IPS-20b (cell line): ENCODE data around the gene ZBTB8A.
"Not testable (repeated sequence)": the region's sequence is repeated elsewhere in the genome, so short reads cannot be mapped to it uniquely, and the experiment has no call there.

Experiments
- H3K27ac ChIP-seq: one replicate; pipeline ENCODE4 v1.5.1; 2013; ENCODE audit warnings: low read length
- H3K27me3 ChIP-seq: 2 replicates; pipeline ENCODE4 v1.6.1; 2013; ENCODE audit warnings: mild to moderate bottlenecking, low read length, inconsistent platforms; ENCODE audit not compliant: insufficient read depth
- H3K36me3 ChIP-seq: 2 replicates; pipeline ENCODE4 v1.6.1; 2013; ENCODE audit warnings: low read depth, mild to moderate bottlenecking, inconsistent platforms, low read length, moderate library complexity; ENCODE audit not compliant: insufficient read depth
- H3K4me1 ChIP-seq: 2 replicates; pipeline ENCODE4 v1.6.1; 2013; ENCODE audit warnings: mild to moderate bottlenecking, control low read depth, inconsistent platforms, low read length, moderate library complexity; ENCODE audit not compliant: insufficient read depth
- H3K4me3 ChIP-seq: 2 replicates; pipeline ENCODE4 v1.5.1; 2013; ENCODE audit warnings: mild to moderate bottlenecking, low read length, inconsistent platforms
- H3K9ac ChIP-seq: 2 replicates; pipeline ENCODE4 v1.6.1; 2013; ENCODE audit warnings: low read depth, mild to moderate bottlenecking, inconsistent platforms, low read length, moderate library complexity
- H3K9me3 ChIP-seq: 2 replicates; pipeline ENCODE4 v1.6.1; 2013; ENCODE audit warnings: mild to moderate bottlenecking, low read depth, low read length, inconsistent platforms; ENCODE audit not compliant: insufficient read depth

ZBTB8A gene

DNA sequence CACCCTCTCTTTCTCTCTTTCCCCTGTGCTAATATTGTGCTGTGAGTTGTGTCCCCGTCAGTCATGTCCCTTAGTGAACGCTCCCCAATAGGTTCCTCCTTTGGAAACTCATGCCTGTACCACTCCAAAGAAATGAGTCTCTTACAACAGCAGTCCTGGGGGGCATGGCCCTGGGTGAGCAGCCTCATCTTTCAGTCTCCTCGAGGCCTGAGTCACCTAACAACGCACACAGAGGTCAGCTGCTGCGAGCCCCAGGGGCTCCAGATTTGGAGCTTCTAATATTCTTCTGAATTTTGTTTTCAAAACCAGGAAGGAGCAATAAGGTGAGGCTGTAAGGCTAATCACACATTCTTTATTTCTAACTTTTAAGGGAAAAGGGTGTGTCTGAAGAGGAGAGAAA, 30.5 kb upstream of the ZBTB8A start:
- Histone ChIP-seq H3K36me3 (no peaks in the 10 kb centered on the region), H3K9me3 (no peaks in the 10 kb centered on the region), H3K27ac (no peak overlapping the region), H3K27me3 (no peaks in the 10 kb centered on the region), H3K4me1 (no peaks in the 10 kb centered on the region), H3K9ac (no peak overlapping the region), H3K4me3 (no peak overlapping the region)

- no peaks in the 10 kb centered on the region for H3K4me1 ChIP-seq
- no peaks in the 10 kb centered on the region for H3K9me3 ChIP-seq
- H3K4me3 ChIP-seq, result no peak overlapping the region
- no peaks in the 10 kb centered on the region for H3K36me3 ChIP-seq
- no peak overlapping the region for H3K9ac ChIP-seq
- no peaks in the 10 kb centered on the region for H3K27me3 ChIP-seq
- no peak overlapping the region for H3K27ac ChIP-seq
Observed at GRCh38 chr1:32509939-32510338, 29.3 kb upstream of the ZBTB8A start.

GRCh38 chr1:32516402-32516801, 22.8 kb upstream of the ZBTB8A start:
- Histone ChIP-seq H3K9me3 (no peaks in the 10 kb centered on the region), H3K4me1 (no peaks in the 10 kb centered on the region), H3K27ac (no peak overlapping the region), H3K36me3 (no peaks in the 10 kb centered on the region), H3K27me3 (no peaks in the 10 kb centered on the region), H3K9ac (no peak overlapping the region), H3K4me3 (no peak overlapping the region)

GRCh38 chr1:32518976-32519375, 20.3 kb upstream of the ZBTB8A start:
- Histone ChIP-seq H3K36me3 (no peaks in the 10 kb centered on the region), H3K9ac (no peak overlapping the region), H3K27ac (no peak overlapping the region), H3K4me3 (no peak overlapping the region), H3K27me3 (no peaks in the 10 kb centered on the region), H3K4me1 (no peaks in the 10 kb centered on the region), H3K9me3 (no peaks in the 10 kb centered on the region)

DNA sequence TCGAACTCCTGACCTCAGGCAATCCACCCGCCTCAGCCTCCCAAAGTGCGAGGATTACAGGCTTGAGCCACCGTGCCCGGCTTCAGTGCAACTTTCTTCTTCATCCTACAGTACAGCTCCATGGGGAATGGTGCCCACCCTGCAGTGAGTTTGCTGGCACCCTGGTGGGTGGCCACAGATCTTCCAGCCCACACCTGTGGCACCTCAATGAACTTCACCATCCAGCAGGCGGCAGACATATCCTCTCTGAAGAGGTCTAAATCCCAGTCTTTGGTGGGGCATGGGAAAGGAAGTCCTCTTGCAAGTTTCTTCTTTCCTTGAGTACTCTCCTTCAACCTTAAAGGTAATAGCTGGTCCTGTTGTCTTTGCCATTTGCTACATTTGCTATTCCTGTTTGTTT, 18.1 kb upstream of the ZBTB8A start:
- no peaks in the 10 kb centered on the region for H3K4me1 ChIP-seq
- no peaks in the 10 kb centered on the region for H3K27me3 ChIP-seq
- no peaks in the 10 kb centered on the region for H3K9me3 ChIP-seq
- no peak overlapping the region for H3K9ac ChIP-seq
- H3K36me3 ChIP-seq, result no peaks in the 10 kb centered on the region
- H3K27ac ChIP-seq, result no peak overlapping the region
- H3K4me3 ChIP-seq, result no peak overlapping the region; the same call in 1 of the 2 replicates

DNA sequence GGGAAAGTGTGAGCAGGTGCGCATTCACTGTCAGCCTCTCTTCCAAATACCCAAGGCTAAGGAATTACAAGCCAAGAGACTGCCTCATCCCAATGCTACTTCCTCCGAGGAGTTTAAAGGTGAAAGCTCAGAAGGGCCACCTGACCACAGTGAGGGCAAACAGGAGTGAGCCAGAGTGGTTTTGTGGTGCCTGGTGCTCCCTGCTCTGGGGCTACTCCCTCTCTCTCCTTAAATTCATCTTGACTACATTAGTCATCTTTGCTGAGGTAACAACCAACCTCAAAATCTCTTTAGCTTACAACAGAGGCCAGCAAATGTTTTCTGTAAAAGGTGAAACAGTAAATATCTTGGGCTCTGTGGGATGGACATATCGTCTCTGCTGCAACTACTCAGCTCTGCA, 14.2 kb upstream of the ZBTB8A start:
- H3K4me3 ChIP-seq, result no peak overlapping the region
- H3K27ac ChIP-seq, result no peak overlapping the region
- H3K9ac ChIP-seq, result no peak overlapping the region
- no peaks in the 10 kb centered on the region for H3K4me1 ChIP-seq
- no peaks in the 10 kb centered on the region for H3K27me3 ChIP-seq
- no peaks in the 10 kb centered on the region for H3K36me3 ChIP-seq
- no peaks in the 10 kb centered on the region for H3K9me3 ChIP-seq

DNA sequence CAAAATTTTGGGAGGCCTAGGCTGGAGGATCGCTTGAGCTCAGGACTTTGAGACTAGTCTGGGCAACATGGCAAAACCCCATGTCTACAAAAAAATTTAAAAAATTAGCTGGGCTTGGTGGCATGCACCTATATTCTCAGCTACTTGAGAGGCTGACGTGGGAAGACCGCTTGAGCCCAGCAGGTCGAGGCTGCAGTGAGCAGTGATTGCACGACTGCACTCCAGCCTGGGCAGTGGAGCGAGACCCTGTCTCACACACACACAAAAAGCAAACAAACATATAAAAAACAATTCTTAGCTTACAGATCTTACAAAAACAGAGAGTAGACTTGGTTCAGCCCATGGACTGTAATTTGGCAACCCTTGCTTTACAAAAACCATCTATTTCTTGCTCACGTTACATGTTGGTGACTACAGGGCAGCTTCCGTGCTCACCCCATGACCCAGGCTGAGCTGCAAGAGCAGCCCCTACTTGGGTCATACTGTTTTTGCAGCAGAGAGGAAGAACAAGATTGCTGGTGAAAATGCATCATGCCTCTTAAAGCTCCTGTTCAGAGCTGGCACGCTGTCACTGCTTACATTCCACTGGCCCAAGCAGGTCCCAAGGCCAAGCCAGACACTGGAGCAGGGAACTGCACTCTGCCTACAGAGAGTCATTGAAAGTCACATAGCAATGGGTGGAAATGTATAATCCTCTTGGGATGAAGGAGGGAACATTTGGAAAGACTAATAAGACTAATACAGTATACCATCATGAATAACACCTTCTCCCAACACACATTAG, 13.4 kb upstream of the ZBTB8A start:
- Histone ChIP-seq H3K9me3 (no peaks in the 10 kb centered on the region), H3K4me3 (no peak overlapping the region), H3K27me3 (no peaks in the 10 kb centered on the region), H3K9ac (no peak overlapping the region), H3K27ac (no peak overlapping the region), H3K36me3 (no peaks in the 10 kb centered on the region), H3K4me1 (no peaks in the 10 kb centered on the region)

- H3K9me3 ChIP-seq, H3K36me3 ChIP-seq, H3K27me3 ChIP-seq, H3K27ac ChIP-seq, H3K9ac ChIP-seq, H3K4me1 ChIP-seq, H3K4me3 ChIP-seq: not testable (repeated sequence)
Observed at GRCh38 chr1:32528550-32528949, 10.7 kb upstream of the ZBTB8A start.

GRCh38 chr1:32533792-32534327, 5.4 kb upstream of the ZBTB8A start:
- no peak overlapping the region for H3K27ac ChIP-seq
- no peaks in the 10 kb centered on the region for H3K4me1 ChIP-seq
- peaks cover 7% of the 10 kb centered on the region for H3K27me3 ChIP-seq

DNA sequence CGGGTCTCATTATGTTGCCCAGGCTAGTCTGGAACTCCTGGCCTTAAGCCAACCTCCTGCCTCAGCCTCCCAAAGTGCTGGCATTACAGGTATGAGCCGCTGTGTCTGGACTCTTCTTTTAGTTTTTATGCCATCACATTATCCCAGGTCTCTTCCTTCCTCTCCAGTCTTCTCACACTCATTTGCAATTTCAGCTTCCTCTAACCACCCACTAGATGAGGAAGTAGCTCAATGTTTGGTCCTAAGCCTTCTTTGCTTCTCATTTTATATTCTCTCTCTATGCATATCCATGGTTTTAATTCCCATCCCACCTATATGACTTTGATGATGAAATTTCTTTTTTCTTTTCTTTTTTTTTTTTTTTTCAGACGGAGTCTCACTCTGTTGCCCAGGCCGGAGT, 3.1 kb upstream of the ZBTB8A start:
- no peaks in the 10 kb centered on the region for H3K9me3 ChIP-seq
- peaks cover 6% of the 10 kb centered on the region for H3K4me1 ChIP-seq
- peaks cover 16% of the 10 kb centered on the region for H3K27me3 ChIP-seq
- H3K27ac ChIP-seq, result no peak overlapping the region
- H3K4me3 ChIP-seq, result no peak overlapping the region
- H3K36me3 ChIP-seq, result no peaks in the 10 kb centered on the region
- no peak overlapping the region for H3K9ac ChIP-seq

More at GRCh38 chr1:32533792-32534327, 5.4 kb upstream of the ZBTB8A start:
- no peaks in the 10 kb centered on the region for H3K9me3 ChIP-seq
- H3K9ac ChIP-seq, result no peak overlapping the region
- H3K4me3 ChIP-seq, result no peak overlapping the region
- H3K36me3 ChIP-seq, result no peaks in the 10 kb centered on the region

- H3K9me3 ChIP-seq, result no peaks in the 10 kb centered on the region
- peaks cover 16% of the 10 kb centered on the region for H3K27me3 ChIP-seq
- H3K4me3 ChIP-seq, result no peak overlapping the region
- H3K9ac ChIP-seq, result no peak overlapping the region
- no peaks in the 10 kb centered on the region for H3K36me3 ChIP-seq
- H3K4me1 ChIP-seq, result peaks cover 6% of the 10 kb centered on the region
- no peak overlapping the region for H3K27ac ChIP-seq
Observed at GRCh38 chr1:32536764-32537163, 2.5 kb upstream of the ZBTB8A start.
